CD4-positive, alpha-beta T cell treated with Interleukin-4 for 1 hour (primary cell): Measurements from ENCODE around the gene SRGAP3.

ENCODE experiments used
- DNase-seq, 2 donors: peaks; one replicate each; pipeline ENCODE4 v3.0.0-alpha.2; 2020 to 2022

The SRGAP3 gene

DNA sequence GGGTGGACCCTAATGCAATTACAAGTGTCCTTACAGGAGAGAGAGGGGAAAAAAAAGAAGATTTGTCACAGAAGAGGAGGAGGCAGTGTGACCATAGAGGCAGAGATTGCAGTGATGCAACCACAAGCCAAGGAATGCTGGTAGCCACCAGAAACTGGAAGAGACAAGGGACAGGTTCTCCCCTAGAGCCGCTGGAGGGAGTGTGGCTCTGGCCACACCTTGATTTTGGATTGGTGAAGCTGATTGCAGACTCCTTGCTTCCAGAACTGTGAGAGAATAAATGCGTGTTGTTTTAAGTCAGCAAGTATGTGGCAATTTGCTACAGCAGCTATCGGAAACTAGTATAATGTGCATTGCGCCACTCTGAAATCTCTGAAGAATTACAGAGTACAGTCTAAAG, 110.1 kb downstream of the SRGAP3 start:
- DNase-seq: no peak

DNA sequence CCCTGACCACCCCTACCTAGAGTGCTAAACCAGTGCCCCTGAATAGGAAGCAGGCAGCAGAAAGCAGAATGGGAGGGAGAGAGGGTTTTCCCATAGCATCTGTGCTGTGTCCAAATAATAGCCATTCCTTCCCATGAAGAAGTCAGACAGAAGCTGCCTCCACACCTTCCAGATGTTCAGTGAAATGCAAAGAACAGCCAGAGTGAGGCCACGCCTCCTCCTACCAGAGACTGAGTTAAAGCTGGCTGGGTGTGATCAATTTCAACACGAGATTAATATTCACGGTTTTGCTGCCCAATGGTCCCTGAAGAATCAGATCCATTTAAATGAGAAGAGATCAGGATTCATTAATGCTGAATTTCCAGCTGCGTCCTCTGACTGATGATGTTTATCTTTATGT, 111.8 kb downstream of the SRGAP3 start:
- DNase-seq: no peak

DNA sequence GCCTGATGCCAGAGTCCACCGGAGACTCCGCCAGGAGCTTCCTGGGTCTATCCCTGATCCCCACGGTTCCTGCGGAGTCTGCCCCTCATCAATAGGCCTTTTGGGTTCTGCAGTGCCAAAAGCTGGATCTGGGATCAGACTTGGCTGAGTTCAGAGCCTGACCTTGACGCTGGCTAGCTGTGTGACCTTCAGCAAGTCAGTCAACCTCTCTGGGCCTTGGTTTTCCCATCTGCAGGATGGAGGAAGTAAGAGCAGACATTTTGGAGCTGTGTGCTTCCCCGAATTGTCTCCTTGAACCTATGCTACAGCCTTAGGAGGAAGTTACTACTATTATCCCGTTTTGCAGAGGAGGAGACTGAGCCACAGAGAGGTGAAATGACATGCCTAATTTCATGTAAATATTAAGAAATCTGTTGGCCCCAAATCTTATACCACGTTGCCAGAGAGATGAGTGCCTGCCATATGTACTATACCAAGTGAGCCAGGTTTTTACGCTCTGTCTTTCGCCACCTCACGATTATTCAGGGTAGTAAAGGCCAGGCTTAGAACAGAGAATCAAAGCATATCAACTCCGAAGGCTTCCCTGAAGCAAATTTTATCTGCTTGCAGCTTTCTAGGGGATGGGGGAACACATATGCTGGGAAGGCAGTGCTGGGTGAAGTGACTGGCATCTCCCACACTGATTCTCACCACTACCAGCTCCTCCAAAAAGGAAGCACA, 112.5 kb downstream of the SRGAP3 start:
- DNase-seq: no peak

DNA sequence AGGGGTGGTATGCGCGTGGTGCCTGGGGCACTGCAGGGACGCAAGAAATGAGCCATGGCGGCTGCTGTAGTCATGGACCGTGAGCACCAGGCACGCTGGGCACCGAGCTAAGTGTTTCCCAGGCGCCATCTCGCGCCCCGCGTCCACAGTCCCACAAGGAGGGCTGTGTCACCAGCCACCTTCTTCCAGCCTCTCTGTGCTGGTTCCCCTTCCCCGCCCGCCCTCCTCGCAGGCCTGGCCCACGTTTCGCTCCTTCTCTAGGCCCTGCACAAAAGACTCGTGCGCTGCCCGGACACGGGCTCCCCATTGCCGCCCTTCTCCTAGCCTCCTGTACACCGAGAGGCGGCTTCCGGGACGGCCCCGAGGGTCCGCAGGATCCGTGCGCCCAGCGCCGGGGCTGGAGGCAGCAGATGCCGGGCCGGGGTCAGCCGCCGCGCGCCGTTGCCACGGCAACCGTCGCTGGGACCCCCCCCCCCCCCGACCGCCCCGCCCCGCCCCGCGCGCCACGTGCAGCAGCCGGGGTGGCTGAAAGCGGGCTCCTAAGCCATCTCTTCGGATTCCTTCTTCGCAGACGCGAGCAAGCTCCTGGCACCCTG, 113.4 kb downstream of the SRGAP3 start:
- no peak for DNase-seq

DNA sequence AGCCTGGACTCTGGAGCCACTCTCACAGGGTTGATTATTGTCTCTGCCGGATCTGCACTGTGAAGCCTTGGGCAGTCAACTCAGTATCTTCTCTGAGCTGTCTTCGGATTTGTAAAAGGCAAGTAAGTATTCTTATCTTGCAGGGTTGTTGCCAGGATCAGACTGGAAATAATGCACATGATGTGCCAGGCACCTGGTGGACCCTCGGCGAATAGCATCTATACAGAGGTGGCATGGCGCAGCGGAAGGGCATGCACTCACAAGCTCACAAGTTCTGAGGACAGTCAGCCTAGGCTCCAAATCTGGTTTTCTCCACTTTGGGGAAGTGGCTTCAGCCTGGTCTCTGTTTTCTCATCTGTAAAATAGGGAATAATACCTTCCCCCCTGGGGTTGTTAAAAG, 113.9 kb downstream of the SRGAP3 start:
- DNase-seq: no peak

DNA sequence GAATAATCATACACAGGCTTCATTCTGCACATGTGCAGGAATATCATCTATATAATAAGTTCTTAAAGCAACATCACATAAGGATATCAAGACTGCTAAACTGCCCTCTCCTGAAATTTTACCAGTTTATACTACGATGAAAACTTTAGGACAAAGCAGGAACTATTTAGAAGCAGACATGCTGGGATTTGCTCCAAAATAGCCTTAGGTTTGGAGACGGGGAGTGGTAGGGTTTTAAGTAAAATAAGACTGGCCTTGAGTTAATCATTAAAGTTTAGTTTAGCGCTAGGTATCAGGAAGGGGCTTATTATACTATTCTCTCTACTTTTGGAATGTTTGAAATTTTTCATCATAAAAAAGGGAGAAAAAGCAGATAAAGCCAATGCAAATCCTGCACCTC, 115.8 kb downstream of the SRGAP3 start:
- no peak for DNase-seq

DNA sequence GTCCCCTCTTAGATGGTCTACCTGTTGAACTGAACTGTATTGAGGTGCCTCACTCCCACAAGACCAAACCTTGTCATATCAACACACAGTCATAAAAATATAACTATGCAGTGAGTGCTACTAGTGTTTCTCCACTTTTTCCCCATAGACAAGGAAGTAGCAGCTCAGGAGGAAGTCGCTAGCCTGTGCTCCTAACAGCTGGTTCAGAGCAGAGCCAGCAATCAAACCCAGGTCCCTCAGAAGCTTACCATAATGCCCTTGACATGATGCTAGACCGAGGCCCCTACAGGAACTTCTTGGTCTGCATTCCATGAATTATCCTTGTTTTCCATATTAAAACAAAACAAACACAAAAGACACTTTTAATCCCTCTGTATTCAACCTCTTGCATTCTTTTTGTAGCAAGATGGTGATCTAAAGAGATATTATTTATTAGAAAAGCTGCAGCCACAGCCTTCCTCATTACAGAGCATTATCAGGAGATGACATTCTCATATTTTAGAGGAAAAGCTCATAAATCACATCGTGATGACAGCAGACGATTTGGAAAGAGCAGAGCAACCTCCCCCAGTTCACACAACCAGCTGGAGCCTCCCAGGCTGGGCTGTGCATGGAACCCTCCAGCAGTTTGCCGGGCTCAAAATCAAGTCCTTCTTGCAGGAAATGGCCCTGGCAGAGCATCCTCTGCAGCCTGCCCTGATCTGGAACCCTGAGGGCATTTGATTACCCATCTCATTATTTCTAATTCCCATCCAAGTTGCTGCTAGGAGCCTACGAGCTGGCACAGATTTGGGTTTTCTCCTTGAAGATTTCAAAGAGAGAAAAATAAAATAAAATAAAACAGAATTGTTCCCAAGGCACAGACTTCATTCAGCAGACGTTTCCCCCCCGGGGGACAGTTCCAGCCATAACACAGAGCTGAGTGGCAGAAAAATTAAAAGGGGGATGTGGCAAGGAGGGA, 118.8 kb downstream of the SRGAP3 start:
- no peak for DNase-seq

DNA sequence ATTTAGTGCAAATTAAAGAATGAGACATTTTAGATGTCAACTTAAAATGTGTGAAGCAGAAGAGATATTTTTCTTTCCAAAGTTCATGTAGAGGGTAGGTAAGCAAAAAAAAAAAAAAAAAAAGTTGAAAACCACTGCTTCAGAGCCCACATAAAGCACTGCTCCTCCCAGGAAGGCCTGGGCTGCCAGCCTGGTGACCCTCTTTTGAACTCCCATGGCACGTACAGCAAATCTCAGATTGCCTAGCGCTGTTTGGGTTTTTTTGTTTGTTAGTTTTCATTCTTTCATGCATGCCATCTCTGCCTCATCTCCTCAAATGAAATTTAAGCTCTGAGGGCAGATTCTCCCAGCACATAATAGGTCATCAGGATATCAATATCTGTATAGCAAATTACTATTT, 120.1 kb downstream of the SRGAP3 start:
- DNase-seq: no peak

DNA sequence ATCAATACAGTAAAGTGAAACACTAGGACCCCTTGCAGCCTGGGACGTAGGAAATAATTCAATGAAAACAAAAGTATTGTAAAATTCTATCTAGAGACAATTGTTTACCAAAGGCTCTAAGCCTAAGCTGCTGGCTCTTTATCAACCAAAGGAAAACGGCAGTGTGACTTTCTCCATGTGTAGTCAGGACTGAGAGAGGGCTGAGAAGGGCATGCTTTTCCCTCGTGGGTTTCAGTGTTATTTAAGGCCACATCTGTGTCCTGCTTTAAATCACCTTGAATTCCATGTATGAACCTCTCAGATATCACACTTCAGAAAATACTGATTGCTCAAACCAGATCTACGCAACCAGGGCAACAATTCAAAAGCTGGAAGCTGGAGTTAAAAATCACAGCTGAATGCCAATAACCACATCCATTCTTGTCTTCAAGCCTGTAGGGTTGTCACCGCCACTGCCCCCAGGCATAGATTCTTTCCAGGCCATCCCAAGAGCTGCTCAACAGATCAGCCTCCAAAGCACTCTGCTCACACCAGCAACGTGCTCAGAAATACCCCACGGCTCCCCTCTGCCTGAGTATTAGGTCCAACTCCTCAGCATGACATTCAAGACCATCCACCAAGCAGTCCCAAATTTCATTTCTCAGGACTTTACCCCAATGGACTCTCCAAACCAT, 124.0 kb downstream of the SRGAP3 start:
- DNase-seq: no peak

DNA sequence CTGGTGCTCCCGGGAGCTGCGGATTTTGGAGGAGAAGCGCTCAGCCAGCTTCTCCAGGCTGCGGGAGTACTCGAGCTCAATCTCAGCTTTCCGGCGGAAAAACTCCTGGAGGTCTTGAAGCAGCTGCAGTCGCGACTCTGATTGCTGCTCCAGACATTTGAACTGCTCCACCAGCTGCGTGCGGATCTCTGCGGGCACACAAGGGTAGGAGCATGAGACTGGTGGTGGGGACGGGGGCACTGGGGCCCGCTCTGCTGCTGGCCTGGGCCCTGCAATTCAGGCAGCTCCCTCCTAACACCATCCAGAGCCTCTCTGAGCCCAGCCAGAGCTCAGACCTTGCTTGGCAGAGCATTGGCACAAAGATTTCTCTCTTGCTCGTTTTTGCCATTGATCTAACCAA, 124.7 kb downstream of the SRGAP3 start:
- DNase-seq: no peak

DNA sequence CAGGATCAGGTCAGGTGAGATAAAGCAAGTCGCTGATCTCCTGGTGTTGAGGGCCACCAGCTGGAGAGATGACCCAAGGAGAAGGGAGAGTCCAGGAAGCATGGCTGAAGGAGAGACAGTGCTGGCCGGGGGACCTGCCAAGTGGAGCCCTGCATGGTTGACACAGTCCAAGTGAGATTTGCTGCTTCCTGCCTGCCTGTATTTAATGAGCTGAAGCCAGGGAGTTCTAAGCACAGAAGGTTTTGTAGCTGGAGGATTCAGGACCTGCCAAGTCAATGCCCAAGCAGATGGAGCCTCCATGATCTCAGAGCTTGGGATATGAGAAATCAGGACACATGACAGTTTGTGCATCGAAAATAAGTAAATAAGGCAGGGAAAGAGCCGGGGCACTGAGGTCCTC, 125.6 kb downstream of the SRGAP3 start:
- no peak for DNase-seq

DNA sequence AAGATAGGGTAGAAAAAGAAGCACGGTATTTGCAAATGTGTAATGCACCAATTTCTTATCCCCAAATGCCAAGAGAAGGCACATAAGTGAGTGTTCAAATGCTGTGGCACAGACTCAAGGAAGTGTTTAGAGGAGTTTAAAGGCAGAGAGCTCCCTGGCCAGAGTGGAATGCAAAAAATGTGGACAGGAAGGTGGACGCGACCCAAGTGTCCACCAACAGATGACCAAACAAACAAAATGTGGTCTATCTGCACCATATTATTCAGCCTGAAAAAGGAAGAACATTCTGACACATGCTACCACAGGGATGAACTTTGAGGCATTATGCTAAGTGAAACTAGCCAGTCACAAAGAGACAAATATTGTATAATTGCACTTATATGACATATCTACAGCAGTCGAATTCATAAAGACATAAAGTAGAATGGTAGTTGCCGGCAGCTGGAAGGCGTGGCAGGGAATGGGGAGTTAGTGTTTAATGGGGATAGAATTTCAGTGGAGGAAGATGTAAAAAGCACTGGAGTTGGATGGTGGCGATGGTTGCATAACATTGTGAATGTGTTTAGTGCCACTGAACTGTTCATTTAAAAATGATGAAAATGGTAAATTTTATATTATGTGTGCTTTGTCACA, 126.6 kb downstream of the SRGAP3 start:
- DNase-seq: no peak

DNA sequence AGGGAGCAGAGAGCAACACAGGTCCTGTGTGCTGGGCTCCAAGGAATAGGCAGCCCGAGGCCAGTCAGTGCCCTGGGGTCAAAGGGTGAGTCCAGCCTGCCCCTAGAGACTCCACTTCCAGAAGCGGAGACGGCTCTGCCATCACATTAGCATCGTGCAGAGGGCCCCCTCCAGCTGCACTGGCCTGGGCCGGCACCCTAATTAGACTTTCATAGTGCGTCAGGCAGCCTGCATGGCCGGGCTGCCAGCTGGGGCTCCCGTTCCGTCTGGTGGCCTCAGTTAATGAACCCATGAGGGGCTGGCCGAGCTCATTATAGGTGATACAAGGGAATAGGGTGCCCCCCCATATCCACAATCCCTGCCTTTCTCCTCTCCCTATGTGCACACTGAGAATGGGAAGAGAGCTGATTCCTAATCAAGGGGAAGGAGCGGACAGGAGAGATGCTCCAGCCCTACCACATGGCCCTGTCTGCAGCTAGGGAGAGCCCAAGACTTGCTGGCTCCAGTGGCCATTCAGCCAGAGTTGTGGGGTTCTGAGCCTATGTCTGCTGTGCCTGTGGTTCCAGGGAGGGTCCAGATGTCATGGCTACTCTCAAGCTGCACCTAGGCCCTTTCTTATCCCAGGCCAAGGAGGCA, 128.0 kb downstream of the SRGAP3 start:
- DNase-seq: no peak

DNA sequence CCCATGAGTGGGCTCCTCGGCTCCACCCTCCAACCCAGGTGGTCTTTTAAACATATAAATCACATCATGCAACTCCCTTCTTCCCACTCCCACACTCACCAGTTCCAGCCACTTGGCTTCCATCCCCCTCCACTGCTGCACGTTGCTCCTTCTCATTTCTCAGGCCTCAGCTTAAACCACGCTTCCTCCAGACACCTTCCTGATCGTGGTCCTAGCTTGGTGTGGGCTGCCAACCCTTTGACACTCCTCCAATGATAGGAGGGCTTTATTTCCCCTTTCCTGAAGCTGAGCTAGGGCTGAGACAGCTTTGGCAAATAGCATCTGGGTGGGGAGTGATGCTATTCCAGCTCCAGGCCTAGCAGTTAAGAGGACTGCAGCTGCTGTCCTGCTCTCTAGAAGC, 130.1 kb downstream of the SRGAP3 start:
- DNase-seq: no peak

DNA sequence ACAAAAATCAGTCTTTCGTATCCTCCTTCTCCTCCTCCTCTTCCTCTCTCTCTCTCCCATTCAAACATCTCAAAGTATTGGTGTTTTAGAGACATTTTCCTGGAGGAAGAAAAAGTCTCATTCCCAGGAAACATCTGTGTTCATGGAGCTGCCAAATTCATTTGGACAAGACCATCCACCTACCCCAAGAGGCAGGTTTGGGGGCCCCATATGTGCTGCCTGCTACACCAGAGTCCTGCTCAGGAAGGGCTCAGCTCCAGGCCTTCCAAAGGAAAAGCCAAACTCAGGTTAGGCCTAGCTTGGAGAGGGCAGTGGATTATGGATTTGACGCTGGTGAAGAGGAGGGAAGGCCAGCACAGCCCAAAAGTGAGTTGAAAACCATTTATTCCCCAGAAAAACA, 131.2 kb downstream of the SRGAP3 start:
- DNase-seq: no peak

DNA sequence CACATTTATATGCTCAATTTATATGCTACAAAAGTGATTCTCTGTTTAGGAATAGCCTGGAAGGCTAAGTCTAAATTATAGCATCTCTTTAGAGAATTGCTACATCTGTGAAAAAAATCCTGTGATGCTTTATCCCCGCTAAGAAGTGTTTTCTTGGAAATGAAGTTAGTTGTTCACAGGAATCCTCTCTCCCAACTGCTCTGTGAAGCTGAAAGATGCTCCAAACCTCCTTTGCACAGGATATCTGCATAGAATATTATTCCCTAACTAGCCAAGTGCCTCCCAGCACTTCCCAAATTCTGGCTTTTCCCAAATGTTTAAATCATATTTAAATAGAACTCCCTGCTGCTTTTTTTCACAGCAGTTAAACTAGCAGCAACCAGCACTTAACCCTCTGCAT, 132.2 kb downstream of the SRGAP3 start:
- no peak for DNase-seq

DNA sequence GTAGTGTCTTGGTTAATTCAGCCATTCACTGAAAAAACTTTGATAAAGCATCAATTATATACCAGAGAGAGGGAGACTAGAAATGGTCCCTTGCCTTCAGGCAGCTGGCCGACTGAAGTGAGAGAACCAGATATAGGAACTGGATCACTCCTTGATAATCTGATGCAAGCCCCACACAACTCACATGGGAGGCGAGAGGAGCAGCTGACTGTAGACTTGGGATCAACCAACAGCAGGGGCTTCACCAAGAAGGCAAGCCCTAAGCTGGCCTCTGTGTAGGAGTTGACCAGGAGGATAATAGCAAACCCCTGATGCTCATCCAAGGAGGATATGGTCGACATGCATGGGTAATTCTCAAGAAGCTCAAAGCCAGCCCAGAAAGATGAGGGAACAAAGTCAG, 133.1 kb downstream of the SRGAP3 start:
- no peak for DNase-seq

DNA sequence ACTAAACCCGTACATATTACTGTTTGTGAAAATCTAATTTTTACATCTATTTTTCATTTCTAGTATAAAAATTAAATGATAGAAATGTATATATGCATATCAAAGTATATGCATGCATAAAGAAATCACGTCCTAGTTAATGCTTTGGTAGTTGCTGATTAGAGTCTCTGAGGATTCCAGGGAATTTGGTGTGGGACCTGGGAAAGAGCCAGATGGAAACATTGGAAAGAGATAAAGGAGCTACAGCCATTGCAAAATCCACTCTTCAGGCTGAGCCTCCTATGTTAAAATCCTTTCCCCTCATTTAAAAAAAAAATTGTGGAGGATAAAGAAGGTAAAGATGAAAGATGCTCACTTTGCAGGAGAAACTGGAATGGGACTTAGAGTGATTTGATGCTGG, 134.1 kb downstream of the SRGAP3 start:
- DNase-seq: no peak

DNA sequence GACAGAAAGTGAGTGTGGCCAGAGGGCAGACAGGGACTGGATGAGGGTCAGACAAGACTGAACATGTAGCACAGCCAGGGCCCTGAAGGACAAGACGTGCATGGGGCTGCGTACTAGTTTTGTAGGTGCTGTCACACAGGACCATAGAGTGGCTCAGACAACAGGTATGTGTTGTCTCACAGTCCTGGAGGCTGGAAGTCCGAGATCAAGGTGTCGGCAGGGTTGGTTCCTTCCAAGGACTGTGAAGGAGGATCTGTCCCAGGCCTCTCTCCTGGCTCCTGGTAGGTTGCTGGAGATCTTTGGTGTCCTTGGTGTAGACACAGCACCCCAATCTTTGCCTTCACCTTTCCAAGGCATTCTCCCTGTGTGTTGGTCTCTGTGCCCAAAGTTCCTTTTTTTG, 136.4 kb downstream of the SRGAP3 start:
- DNase-seq: no peak

DNA sequence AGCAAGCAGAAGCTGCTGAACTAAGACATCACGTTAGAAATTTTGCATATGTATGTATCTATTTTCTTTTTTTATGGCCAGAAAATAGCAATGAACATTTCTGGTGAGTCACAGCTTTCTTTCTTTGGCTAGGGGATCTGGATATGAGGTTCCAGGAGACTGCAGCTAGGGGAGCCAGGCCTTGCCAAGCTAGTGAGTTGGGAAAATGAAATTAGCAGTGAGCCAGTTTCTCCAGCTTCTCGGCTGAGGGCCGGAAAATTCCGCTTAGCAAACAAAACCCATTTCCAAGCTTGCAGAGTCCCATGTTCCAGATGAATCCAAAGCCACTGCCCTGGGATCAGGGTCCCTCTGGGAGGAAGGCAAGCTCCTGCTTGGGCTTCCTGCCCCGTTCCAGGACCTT, 137.6 kb downstream of the SRGAP3 start:
- no peak for DNase-seq

DNA sequence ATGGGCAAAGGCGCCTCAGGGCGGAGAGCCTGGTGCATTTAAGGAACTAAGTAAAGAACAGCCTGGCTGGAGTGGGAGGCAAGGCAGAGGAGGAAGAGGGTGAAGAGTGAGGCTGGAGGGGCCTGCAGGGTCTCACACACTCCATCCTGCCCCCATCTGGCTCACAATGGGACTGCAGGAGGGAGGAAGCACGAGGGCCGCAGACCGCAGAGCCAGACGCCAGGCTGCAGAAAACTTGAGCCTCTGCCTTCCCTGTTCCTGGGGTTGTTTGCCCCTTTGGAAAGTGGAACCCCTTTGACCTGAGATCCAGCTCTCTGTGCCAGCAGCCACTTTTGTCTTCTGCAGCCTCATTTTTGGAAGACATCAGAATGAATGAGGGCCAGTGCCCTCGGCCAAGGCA, 138.0 kb downstream of the SRGAP3 start:
- no peak for DNase-seq

DNA sequence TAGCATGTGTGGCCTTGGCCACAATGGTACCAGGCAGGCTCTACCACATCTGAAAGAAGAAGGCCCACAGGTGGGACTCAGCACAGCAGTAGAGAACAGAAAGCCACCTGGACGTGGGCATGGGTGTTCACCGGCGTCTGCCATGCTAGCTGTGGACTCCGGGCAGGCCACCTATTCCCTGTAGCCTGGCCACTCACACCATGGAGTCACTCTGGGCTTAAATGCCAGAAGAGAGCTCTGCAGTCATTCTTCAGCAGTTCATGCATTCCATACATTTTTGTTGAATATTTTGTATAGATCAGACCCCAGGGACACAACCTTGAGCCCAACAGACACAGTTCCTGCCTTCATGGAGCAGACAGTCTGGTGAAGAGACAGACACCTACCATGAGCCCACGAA, 138.6 kb downstream of the SRGAP3 start:
- no peak for DNase-seq
